HEK293 (cell line): Measurements from ENCODE around the gene ANHX.

Source experiments
- CTCF ChIA-PET: fragments of 350-600 bp; formaldehyde crosslinking; extraction: SDS; loops from one replicate; lab custom pipeline; 2021; ENCODE audit warnings: antibody characterized with exemption; lab: Yijun Ruan, JAX
- POLR2A ChIA-PET: fragments of 300-600 bp; formaldehyde crosslinking; extraction: SDS; loops from one replicate; lab custom pipeline; 2020; ENCODE audit warnings: antibody characterized with exemption, inconsistent platforms; lab: Yijun Ruan, JAX
- H3K27ac ChIP-seq: fragments of 200-500 bp; sonication (Bioruptor generic); 2 replicates; pipeline ENCODE4 v1.5.1; 2014; ENCODE audit warnings: low read depth, low read length, control low read depth, inconsistent platforms; ENCODE audit errors: extremely low read depth
- H3K36me3 ChIP-seq, 2 experiments: fragments of 200-500 bp in 1 of 2; sonication (Bioruptor generic) in 1 of 2; 1 replicate in 1 of 2; 2 replicates in 1 of 2; pipeline ENCODE4 v1.5.1; 2014 to 2017; ENCODE audit warnings: inconsistent platforms in 2 of 2, low read length in 2 of 2; ENCODE audit not compliant: control insufficient read depth in 2 of 2, insufficient read depth in 1 of 2
- H3K4me1 ChIP-seq: fragments of 200-500 bp; sonication (Bioruptor generic); 2 replicates; pipeline ENCODE4 v1.5.1; 2014; ENCODE audit warnings: mild to moderate bottlenecking, low read length, inconsistent platforms; ENCODE audit not compliant: control insufficient read depth, insufficient read depth
- H3K4me3 ChIP-seq: 2 replicates; pipeline ENCODE4 v1.5.1; 2011; ENCODE audit warnings: low read depth, mild to moderate bottlenecking, control low read depth, low read length, moderate library complexity
- H3K9me3 ChIP-seq: fragments of 200-500 bp; sonication (Bioruptor generic); 2 replicates; pipeline ENCODE4 v1.5.1; 2014; ENCODE audit warnings: low read depth, low read length, inconsistent platforms; ENCODE audit not compliant: control insufficient read depth, insufficient read depth
- BCL6B ChIP-seq: fragments of 450-650 bp; formaldehyde crosslinking; IDR thresholded peaks from 2 replicates; pipeline ENCODE4 v1.5.1; 2017; ENCODE audit warnings: missing biosample characterization, missing genetic modification characterization
- KLF7 ChIP-seq: fragments of 450-650 bp; formaldehyde crosslinking; IDR thresholded peaks from 2 replicates; pipeline ENCODE4 v1.5.1; 2016; ENCODE audit warnings: missing biosample characterization, missing genetic modification characterization, borderline replicate concordance
- PRDM1 ChIP-seq: fragments of 450-650 bp; formaldehyde crosslinking; IDR thresholded peaks from 2 replicates; pipeline ENCODE4; 2016; ENCODE audit warnings: missing biosample characterization, missing genetic modification characterization
- PRDM2 ChIP-seq: fragments of 450-650 bp; formaldehyde crosslinking; IDR thresholded peaks from 2 replicates; pipeline ENCODE4 v1.5.1; 2016; ENCODE audit warnings: missing biosample characterization, missing genetic modification characterization, borderline replicate concordance
- SP2 ChIP-seq: fragments of 450-650 bp; formaldehyde crosslinking; IDR thresholded peaks from 2 replicates; pipeline ENCODE4 v1.5.1; 2016; ENCODE audit warnings: missing biosample characterization, missing genetic modification characterization
- SP3 ChIP-seq: fragments of 450-650 bp; formaldehyde crosslinking; IDR thresholded peaks from 2 replicates; pipeline ENCODE4 v1.5.1; 2016; ENCODE audit warnings: missing biosample characterization, missing genetic modification characterization
- TRIM28 ChIP-seq: IDR thresholded peaks from 2 replicates; pipeline ENCODE4 v1.6.1; 2011; ENCODE audit warnings: low read length, control low read depth, borderline replicate concordance
- ZBTB48 ChIP-seq: fragments of 450-650 bp; formaldehyde crosslinking; IDR thresholded peaks from 2 replicates; pipeline ENCODE4 v1.5.1; 2016; ENCODE audit warnings: missing biosample characterization, missing genetic modification characterization
- ZFP41 ChIP-seq: fragments of 450-650 bp; formaldehyde crosslinking; IDR thresholded peaks from 2 replicates; pipeline ENCODE4 v1.5.1; 2016; ENCODE audit warnings: missing biosample characterization, missing genetic modification characterization, borderline replicate concordance
- ZNF248 ChIP-seq: fragments of 450-650 bp; formaldehyde crosslinking; IDR thresholded peaks from 2 replicates; pipeline ENCODE4 v1.5.1; 2017; ENCODE audit warnings: missing biosample characterization, missing genetic modification characterization
- ZNF26 ChIP-seq: fragments of 450-650 bp; formaldehyde crosslinking; IDR thresholded peaks from 2 replicates; pipeline ENCODE4 v1.5.1; 2016; ENCODE audit warnings: missing biosample characterization, missing genetic modification characterization
- ZNF354C ChIP-seq: fragments of 450-650 bp; formaldehyde crosslinking; IDR thresholded peaks from 2 replicates; pipeline ENCODE4 v1.5.1; 2016; ENCODE audit warnings: missing biosample characterization, missing genetic modification characterization, low read depth, borderline replicate concordance
- ZNF426 ChIP-seq: fragments of 450-650 bp; formaldehyde crosslinking; IDR thresholded peaks from 2 replicates; pipeline ENCODE4 v1.5.1; 2017; ENCODE audit warnings: missing biosample characterization, missing genetic modification characterization, mild to moderate bottlenecking, inconsistent platforms, moderate library complexity
- ZNF48 ChIP-seq: fragments of 450-650 bp; formaldehyde crosslinking; IDR thresholded peaks from 2 replicates; pipeline ENCODE4 v1.5.1; 2016; ENCODE audit warnings: missing biosample characterization, missing genetic modification characterization
- ZNF501 ChIP-seq: fragments of 450-650 bp; formaldehyde crosslinking; IDR thresholded peaks from 2 replicates; pipeline ENCODE4 v1.5.1; 2016; ENCODE audit warnings: missing biosample characterization, missing genetic modification characterization
- ZNF558 ChIP-seq: fragments of 450-650 bp; formaldehyde crosslinking; IDR thresholded peaks from 2 replicates; pipeline ENCODE4 v1.5.1; 2016; ENCODE audit warnings: missing biosample characterization, missing genetic modification characterization
- ZNF580 ChIP-seq: fragments of 450-650 bp; formaldehyde crosslinking; IDR thresholded peaks from 2 replicates; pipeline ENCODE4 v1.5.1; 2016; ENCODE audit warnings: missing biosample characterization, missing genetic modification characterization
- ZNF692 ChIP-seq: fragments of 450-650 bp; formaldehyde crosslinking; IDR thresholded peaks from 2 replicates; pipeline ENCODE4 v1.5.1; 2016; ENCODE audit warnings: missing biosample characterization, missing genetic modification characterization
- ZXDB ChIP-seq: fragments of 450-650 bp; formaldehyde crosslinking; IDR thresholded peaks from 2 replicates; pipeline ENCODE4 v1.5.1; 2016; ENCODE audit warnings: missing biosample characterization, missing genetic modification characterization

ANHX gene

GRCh38 chr12:133217219-133217618, 18.5 kb downstream of the ANHX start:
- no peaks in the 10 kb centered on the region for H3K4me1 ChIP-seq
- TF ChIP-seq BCL6B (tag by site-specific recombination) (no peak), ZNF426 (tag by site-specific recombination) (no peak), ZXDB (no peak), ZNF26 (no peak), PRDM1 (tag by site-specific recombination) (no peak)

GRCh38 chr12:133215724-133216123, 20.0 kb downstream of the ANHX start:
- Histone ChIP-seq H3K36me3 (no peaks in the 10 kb centered on the region), H3K9me3 (peaks cover 2% of the 10 kb centered on the region; the same call in 1 of the 2 replicates), H3K4me1 (no peaks in the 10 kb centered on the region), H3K27ac (no peak overlapping the region), H3K4me3 (no peak overlapping the region)
- CTCF ChIA-PET, result interaction anchor here (0.8 kb wide), 1 partner anchor 252 kb away, joined by 3 read pairs; no protein-coding TSS in a partner anchor
- POLR2A ChIA-PET, result no interaction called here
- TF ChIP-seq ZBTB48 (tag by site-specific recombination) (no peak), ZNF48 (tag by site-specific recombination) (no peak), KLF7 (tag by site-specific recombination) (no peak), ZNF354C (tag by site-specific recombination) (no peak), SP2 (tag by site-specific recombination) (no peak), ZNF692 (tag by site-specific recombination) (no peak), ZNF580 (tag by site-specific recombination) (no peak), TRIM28 (no peak), SP3 (tag by site-specific recombination) (no peak), ZNF248 (tag by site-specific recombination) (no peak), ZFP41 (no peak), ZNF501 (tag by site-specific recombination) (no peak)

More at GRCh38 chr12:133217219-133217618, 18.5 kb downstream of the ANHX start:
- Histone ChIP-seq H3K27ac (no peak overlapping the region), H3K36me3 (no peaks in the 10 kb centered on the region), H3K9me3 (peaks cover 2% of the 10 kb centered on the region; the same call in 1 of the 2 replicates), H3K4me3 (no peak overlapping the region)
- CTCF ChIA-PET, result no interaction called here
- POLR2A ChIA-PET, result no interaction called here

GRCh38 chr12:133206390-133206789, 29.3 kb downstream of the ANHX start:
- Histone ChIP-seq H3K27ac (no peak overlapping the region), H3K9me3 (no peaks in the 10 kb centered on the region; the same call in 1 of the 2 replicates), H3K4me3 (no peak overlapping the region), H3K4me1 (no peaks in the 10 kb centered on the region), H3K36me3 (peaks cover 0 to 20% of the 10 kb centered on the region in 2 experiments; a peak in 2 of 3 replicates)
- POLR2A ChIA-PET, result no interaction called here
- TF ChIP-seq PRDM2 (tag by site-specific recombination) (no peak), ZNF558 (tag by site-specific recombination) (peak; percentile 95)
- CTCF ChIA-PET, result no interaction called here
